PC-3 (cell line): ENCODE results near the gene UBASH3B.

Source experiments
- EZH2phosphoT487 ChIP-seq: fragments of 300-600 bp; sonication (generic); IDR thresholded peaks from 2 replicates; pipeline ENCODE4 v1.6.1; 2018; ENCODE audit warnings: mild to moderate bottlenecking, antibody characterized with exemption, low read length, borderline replicate concordance
- TF ChIP-seq, protein P1 (sequence below): fragments of 300-600 bp; sonication (generic); conservative IDR thresholded peaks from 2 replicates; pipeline ENCODE4 v1.5.1; 2017; ENCODE audit warnings: antibody characterized with exemption, low read depth, mild to moderate bottlenecking, low read length

DNA sequence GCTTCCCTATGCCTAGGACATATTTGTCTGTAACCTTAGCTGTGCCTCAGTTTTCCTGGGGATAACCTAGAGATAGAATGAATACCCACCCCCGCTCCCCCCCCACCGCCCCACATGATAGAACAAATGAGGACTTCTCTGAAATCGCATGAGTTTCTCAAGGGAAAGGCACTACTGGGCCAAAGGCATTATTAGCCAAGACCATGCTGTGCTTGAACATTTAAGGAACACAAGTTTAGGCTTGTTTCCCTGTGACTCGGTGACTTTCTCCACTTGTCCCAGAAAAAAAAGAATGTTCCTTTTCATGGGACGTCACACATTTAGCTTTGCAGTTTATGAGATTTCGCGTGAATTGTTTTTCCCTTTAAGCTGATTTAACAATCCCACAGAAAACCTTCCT, 131.4 kb downstream of the UBASH3B start:
- TF ChIP-seq, protein P1, sequence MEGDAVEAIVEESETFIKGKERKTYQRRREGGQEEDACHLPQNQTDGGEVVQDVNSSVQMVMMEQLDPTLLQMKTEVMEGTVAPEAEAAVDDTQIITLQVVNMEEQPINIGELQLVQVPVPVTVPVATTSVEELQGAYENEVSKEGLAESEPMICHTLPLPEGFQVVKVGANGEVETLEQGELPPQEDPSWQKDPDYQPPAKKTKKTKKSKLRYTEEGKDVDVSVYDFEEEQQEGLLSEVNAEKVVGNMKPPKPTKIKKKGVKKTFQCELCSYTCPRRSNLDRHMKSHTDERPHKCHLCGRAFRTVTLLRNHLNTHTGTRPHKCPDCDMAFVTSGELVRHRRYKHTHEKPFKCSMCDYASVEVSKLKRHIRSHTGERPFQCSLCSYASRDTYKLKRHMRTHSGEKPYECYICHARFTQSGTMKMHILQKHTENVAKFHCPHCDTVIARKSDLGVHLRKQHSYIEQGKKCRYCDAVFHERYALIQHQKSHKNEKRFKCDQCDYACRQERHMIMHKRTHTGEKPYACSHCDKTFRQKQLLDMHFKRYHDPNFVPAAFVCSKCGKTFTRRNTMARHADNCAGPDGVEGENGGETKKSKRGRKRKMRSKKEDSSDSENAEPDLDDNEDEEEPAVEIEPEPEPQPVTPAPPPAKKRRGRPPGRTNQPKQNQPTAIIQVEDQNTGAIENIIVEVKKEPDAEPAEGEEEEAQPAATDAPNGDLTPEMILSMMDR, result no peak
- no peak for TF ChIP-seq EZH2phosphoT487
